Measurements from ENCODE around the gene IL4I1. TPM values are rescaled to one million over a fixed set of nuclear protein-coding genes. Genes with fewer than 3 reads are reported as not detected.

Gene IL4I1
- total and polyA plus RNA-seq, 2 of the 4 experiments (the other 2 are of a cell fraction), result 0.31 to 0.36 TPM

DNA sequence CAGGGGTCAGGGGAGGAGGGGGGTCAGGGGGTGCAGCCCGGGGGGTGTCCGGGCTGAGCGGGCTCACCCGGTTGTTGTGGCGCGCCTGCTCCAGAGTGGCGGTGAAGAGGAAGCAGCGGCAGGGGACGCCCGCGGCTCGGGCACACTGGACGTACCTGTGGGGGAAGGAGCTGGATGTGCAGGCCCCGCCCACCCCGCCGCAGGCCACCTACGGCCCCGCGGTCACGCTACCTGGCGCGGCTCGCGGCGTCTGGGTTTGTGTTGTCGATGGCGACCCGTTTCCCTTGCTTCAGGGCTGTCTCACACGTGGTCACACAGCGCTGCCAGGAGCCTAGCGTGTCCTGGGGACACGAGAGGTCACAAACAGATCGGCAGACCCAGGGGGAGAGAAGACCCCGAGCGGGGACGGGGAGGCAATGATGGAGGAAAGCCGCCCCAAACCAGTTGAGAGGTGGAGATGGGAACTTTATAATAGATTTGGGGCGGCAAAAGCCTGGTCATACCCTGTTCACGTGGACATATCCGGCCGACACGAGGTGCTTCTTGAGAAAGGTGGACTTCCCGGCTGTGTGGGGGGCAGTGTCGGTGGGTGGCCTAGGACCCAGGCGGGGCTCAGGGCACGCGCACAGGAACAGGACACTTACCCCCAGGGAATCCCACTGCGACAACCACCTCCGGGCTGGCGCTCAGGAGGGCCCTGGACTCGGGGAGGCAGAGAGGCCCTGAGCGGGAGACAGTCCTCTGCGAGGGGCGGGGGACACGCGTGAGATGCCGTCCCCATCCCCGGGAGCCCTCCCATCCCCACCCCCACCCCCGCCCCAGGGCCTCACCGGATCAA, 34.9 kb downstream of the IL4I1 start:
- in situ Hi-C loops (cut with MboI; ENCODE audit: low sequenced_read_pairs) (no loop called here), dilution Hi-C loops (cut with HindIII; ENCODE audit: low sequenced_read_pairs, unreplicated experiment) (no loop called here), intact Hi-C loops (cut with micrococcal nuclease) (no loop called here)
- Histone ChIP-seq H3K4ac (ENCODE audit: low read depth, low read length) (no peak overlapping the region), H2BK120ac (ENCODE audit: low read depth, low read length) (no peak overlapping the region), H3K18ac (ENCODE audit: low read depth, low read length) (no peak overlapping the region), H2BK15ac (ENCODE audit: low read depth, low read length) (no peak overlapping the region), H4K8ac (ENCODE audit: low read depth in 2 of 2, low read length in 2 of 2) (no peak overlapping the region), H3K56ac (ENCODE audit: extremely low read depth, insufficient read depth, low read length) (no peak overlapping the region), H4K5ac (ENCODE audit: low read depth, low read length) (no peak overlapping the region), H3K23ac (ENCODE audit: low read depth, low read length) (no peak overlapping the region), H3K27ac (ENCODE audit: insufficient read depth, low read length) (no peak overlapping the region), H3K36me3 (ENCODE audit: control insufficient read depth, insufficient read depth, low read length) (peaks cover 68% of the 10 kb centered on the region), H3K9me3 (ENCODE audit: control insufficient read depth, insufficient read depth, low read length) (no peaks in the 10 kb centered on the region), H2AK9ac (replicated peaks; ENCODE audit: low read depth, low read length, poor library complexity) (peak overlapping the region; percentile 23), H4K91ac (ENCODE audit: insufficient read depth, low read depth, low read length) (no peak overlapping the region), H3K79me1 (ENCODE audit: low read depth in 1 of 2, low read length in 2 of 2) (peaks cover 23 to 77% of the 10 kb centered on the region in 2 experiments), H2AK5ac (ENCODE audit: low read depth, low read length) (no peak overlapping the region), H3K27me3 (ENCODE audit: control insufficient read depth, insufficient read depth, low read length) (no peaks in the 10 kb centered on the region), H2BK20ac (ENCODE audit: low read depth, low read length) (no peak overlapping the region), H3K4me2 (ENCODE audit: low read depth, low read length) (no peak overlapping the region), H4K20me1 (ENCODE audit: insufficient read depth, low read length) (peaks cover 45% of the 10 kb centered on the region), H2AFZ (replicated peaks; ENCODE audit: low read length, poor library complexity) (no peak overlapping the region), H2BK5ac (ENCODE audit: low read depth, low read length, poor library complexity, severe bottlenecking) (no peak overlapping the region), H3K9me1 (ENCODE audit: insufficient read depth, low read length) (peaks cover 7% of the 10 kb centered on the region), H3K4me3 (ENCODE audit: insufficient read depth, low read depth, low read length) (no peak overlapping the region), H3K14ac (replicated peaks; ENCODE audit: low read depth, low read length) (no peak overlapping the region), H3K9ac (ENCODE audit: low read depth, low read length) (no peak overlapping the region), H3K4me1 (ENCODE audit: control insufficient read depth, insufficient read depth, low read length) (peaks cover 14% of the 10 kb centered on the region)
- WGBS, 2 experiments (ENCODE audit: extremely low coverage in 2 of 2, insufficient read length in 1 of 2), result 88% methylated on average over 38 of the region's 60 CpGs; no CpG with 5 or more reads in 1 of the 2 experiments
- DNase-seq (no peak), ATAC-seq (ENCODE audit: low read depth) (no peak)
- no peak for TF ChIP-seq MXI1 (IDR thresholded peaks at IDR 0.05; ENCODE audit: borderline replicate concordance, low read depth, low read length)
- no peak for TF ChIP-seq USF2 (IDR thresholded peaks at IDR 0.05; ENCODE audit: low read depth, low read length)
- TF ChIP-seq BHLHE40 (IDR thresholded peaks at IDR 0.05; ENCODE audit: low read depth, low read length), result no peak
- no peak for TF ChIP-seq POLR2A (IDR thresholded peaks at IDR 0.05; ENCODE audit: low read depth, low read length)
- TF ChIP-seq MAFK (IDR thresholded peaks at IDR 0.05; ENCODE audit: low read depth, low read length), result no peak
- BruUV-seq (replicated peaks), result no TSS peak
- ChIA-PET POLR2A (ENCODE audit: unreplicated experiment) (no interaction called here), CTCF (no interaction called here)
